Esophagus squamous epithelium (tissue), 5 donors: Measurements from ENCODE around the gene CHAF1A. TPM values are rescaled to one million over a fixed set of nuclear protein-coding genes. Genes with fewer than 3 reads are reported as not detected.

Experiments
- DNase-seq: peaks from one replicate; lab custom pipeline; 2025; lab: John Stamatoyannopoulos, UW
- H3K27ac ChIP-seq, 4 donors: fragments of 200-600 bp; sonication (generic); one replicate each; pipeline ENCODE4 v1.5.1; 2016 to 2019; ENCODE audit warnings: mild to moderate bottlenecking in 1 of 4
- H3K27me3 ChIP-seq, 4 donors: fragments of 200-600 bp; sonication (generic); 1 replicate in 3 of 4; 2 replicates in 1 of 4; pipeline versions ENCODE4 v1.5.1 to v1.6.0; 2017 to 2021; ENCODE audit warnings: antibody characterized with exemption in 1 of 4
- H3K36me3 ChIP-seq, 3 donors: fragments of 200-600 bp; sonication (generic); one replicate each; pipeline ENCODE4 v1.5.1; 2016 to 2019
- H3K4me1 ChIP-seq, 3 donors: fragments of 200-600 bp; sonication (generic); one replicate each; pipeline ENCODE4 v1.5.1; 2017 to 2019
- H3K4me3 ChIP-seq, 4 donors: fragments of 200-600 bp; sonication (generic); 1 replicate in 3 of 4; 2 replicates in 1 of 4; pipeline ENCODE4 v1.5.1; 2016 to 2019; ENCODE audit warnings: mild to moderate bottlenecking in 2 of 4, moderate library complexity in 1 of 4
- H3K9me3 ChIP-seq, 3 donors: fragments of 200-600 bp; sonication (generic); one replicate each; pipeline ENCODE4 v1.5.1; 2016 to 2019
- POLR2A ChIP-seq, 4 donors: fragments of 450-650 bp; IDR thresholded peaks; one replicate each; pipeline ENCODE4 v1.6.1; 2017; ENCODE audit warnings: antibody characterized with exemption in 4 of 4, mild to moderate bottlenecking in 4 of 4, moderate library complexity in 3 of 4
- WGBS, 2 donors: methylation state at CpG; one replicate each; pipeline ENCODE4 v1.1.5; 2018; 5-methylcytosine and 5-hydroxymethylcytosine counted together
- intact Hi-C: fragments of 100-400 bp; cut with DNase I; formaldehyde crosslinking; loops from one replicate; pipeline ENCODE4 v1.15.0; 2022
- total RNA-seq, 4 donors: library from RNA; depleted of rRNA; stranded (reverse); fragments of >200 nt; gene quantifications; one replicate each; pipeline ENCODE4 v1.1.0, GENCODE V29; 2016
- TF ChIP-seq, protein P1 (sequence below), 6 experiments: fragments of 450-650 bp in 4 of 6; fragments of 200-600 bp in 2 of 6; sonication (generic) in 2 of 6; IDR thresholded peaks; one replicate each; pipeline ENCODE4 v1.5.1; 2016 to 2019; ENCODE audit warnings: antibody characterized with exemption in 6 of 6, mild to moderate bottlenecking in 4 of 6, moderate library complexity in 4 of 6
- donor health status: DM: yes; HTN: yes; CAD: no.

CHAF1A gene
- total RNA-seq, 4 donors from 2014 or later, result 7.6 to 20.9 (median 11.9) TPM

DNA sequence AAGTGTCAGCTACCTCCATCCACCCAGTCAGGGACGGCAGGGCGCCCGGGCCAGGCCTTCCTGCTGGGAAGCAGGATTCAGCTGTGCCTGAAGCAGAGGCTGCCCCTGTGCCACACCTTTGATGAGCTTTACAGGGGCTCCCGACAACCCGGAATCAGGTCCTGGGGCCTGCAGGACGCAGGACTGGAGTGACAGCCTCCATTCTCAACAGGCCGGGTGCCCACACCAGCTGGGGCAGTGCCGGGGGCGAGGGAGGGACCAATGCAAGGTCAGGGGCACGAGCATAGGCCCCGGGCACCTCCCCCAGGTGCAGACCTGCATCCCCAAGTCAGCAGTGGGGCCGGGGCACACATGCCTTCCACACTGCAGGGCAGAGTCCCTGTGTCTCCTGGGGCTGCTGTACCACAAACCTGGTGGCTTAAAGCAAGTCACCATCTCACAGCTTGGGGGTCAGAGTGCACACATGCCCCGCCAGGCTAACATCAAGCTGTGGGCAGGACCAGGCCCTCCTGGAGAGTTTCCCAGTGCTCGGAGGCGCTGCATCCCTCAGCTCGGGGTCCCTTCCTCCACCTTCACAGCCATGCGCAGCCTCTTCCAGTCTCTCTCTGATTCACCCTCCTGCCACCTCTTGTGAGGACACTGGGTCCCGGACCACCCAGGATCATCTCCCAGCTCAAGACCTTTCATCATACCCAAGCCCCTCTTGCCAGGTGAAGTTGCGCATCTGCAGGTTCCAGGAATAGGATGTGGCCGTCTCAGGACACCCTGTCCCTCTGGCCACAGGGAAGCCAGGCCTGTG lies 41.7 kb downstream of the CHAF1A start:
- Histone ChIP-seq H3K27ac (no peak overlapping the region), H3K36me3 (peaks cover 45 to 59% (median 45%) of the 10 kb centered on the region in 3 donors), H3K27me3 (no peaks in the 10 kb centered on the region), H3K4me3 (no peak overlapping the region), H3K9me3 (no peaks in the 10 kb centered on the region), H3K4me1 (peaks cover 9 to 21% (median 11%) of the 10 kb centered on the region in 3 donors)
- intact Hi-C loops, result no loop called here
- WGBS, 2 donors, result 77% methylated on average over 7 of the region's 20 CpGs; no CpG with 5 or more reads in 1 of the 2 donors
- TF ChIP-seq, protein P1, sequence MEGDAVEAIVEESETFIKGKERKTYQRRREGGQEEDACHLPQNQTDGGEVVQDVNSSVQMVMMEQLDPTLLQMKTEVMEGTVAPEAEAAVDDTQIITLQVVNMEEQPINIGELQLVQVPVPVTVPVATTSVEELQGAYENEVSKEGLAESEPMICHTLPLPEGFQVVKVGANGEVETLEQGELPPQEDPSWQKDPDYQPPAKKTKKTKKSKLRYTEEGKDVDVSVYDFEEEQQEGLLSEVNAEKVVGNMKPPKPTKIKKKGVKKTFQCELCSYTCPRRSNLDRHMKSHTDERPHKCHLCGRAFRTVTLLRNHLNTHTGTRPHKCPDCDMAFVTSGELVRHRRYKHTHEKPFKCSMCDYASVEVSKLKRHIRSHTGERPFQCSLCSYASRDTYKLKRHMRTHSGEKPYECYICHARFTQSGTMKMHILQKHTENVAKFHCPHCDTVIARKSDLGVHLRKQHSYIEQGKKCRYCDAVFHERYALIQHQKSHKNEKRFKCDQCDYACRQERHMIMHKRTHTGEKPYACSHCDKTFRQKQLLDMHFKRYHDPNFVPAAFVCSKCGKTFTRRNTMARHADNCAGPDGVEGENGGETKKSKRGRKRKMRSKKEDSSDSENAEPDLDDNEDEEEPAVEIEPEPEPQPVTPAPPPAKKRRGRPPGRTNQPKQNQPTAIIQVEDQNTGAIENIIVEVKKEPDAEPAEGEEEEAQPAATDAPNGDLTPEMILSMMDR (IDR thresholded peaks at IDR 0.05), result no peak
- TF ChIP-seq POLR2A (IDR thresholded peaks at IDR 0.05), result no peak
- DNase-seq, result no peak

DNA sequence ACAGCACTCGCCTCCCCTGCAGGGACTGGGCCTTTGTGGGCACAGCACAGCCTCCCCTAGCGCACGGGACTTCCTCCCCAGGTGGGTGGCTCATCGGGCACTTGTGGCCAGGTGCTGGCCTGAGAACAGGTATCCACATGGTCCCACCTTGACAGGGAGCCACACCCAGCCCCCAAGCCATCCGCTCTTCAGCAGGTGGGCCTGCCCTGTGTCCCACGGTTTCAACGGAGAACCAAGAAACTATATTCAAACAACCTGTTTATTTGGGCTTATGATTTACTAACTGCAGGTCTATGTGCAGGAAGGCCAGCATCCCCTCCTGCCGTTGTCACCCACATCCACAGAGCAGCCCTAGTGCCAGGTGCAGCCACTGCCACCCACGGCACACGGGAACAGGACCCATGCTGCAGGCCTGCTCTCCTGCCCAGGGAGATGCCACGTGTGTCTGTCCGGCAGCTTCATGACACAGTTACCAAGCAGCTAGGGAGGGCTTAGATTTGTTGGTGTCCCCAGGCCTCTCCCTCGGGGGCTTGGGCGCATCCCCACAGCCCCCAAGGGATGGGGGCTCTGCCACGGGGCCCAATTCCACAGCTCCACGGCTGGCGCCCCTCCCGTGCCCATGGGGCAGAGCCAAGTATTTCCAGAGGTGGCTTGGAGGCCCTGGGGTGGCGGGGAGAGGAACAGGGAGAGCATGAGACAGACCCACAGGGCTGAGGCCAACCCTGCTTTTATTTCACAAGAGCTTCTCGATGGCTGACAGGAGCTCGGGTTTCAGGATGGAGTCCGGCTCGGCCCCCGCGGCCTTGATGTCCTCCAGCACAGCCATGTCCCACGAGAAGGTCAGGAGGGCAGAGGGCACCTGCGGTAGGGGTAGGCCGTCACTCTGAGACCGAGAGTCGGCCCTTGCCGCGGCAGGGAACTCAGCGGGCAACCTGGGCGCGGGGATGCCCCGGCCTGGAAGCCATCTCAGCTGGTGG lies 42.6 kb downstream of the CHAF1A start:
- no peak overlapping the region for H3K4me3 ChIP-seq
- peaks cover 10 to 29% (median 17%) of the 10 kb centered on the region in 3 donors for H3K4me1 ChIP-seq
- H3K9me3 ChIP-seq, result no peaks in the 10 kb centered on the region

DNA sequence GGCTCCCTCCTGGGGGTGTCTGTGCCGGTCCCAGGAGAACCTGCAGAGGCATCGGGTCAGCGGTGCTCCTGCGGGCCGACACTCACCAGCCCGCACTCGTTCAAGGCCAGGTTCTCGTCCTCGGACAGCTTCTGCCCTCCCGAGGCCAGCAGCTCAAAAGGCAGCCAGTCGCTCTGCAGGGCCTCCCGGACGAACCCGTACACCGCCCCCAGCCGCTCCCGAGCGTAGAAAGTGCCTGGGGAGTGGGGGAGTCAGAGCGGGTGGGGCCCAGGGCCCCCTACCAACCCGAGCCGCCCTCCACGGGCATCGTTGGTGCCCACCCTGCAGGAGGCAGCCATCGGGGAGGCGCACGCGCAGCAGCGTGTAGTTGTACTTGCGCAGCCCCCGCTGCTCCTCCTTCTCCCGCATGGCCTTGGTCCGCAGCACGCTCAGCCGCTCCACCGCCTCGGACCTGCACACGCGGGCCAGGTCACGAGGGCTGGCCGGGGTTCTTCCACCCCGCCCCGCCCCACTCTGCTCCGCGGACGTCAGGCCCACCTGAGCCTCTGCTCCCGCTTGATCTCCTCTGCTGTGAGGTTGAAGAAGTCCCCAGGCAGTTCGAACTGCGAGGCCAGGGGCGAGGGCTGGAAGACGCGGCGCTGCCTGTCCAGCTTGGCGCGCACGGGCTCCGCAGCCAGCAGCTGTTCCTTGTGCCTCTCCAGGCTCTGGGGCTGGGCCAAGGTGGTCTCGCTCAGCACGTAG lies 43.7 kb downstream of the CHAF1A start:
- no peak overlapping the region for H3K4me3 ChIP-seq
- intact Hi-C loops, result no loop called here
- no peak for DNase-seq
- H3K9me3 ChIP-seq, result no peaks in the 10 kb centered on the region
- no peak for TF ChIP-seq POLR2A (IDR thresholded peaks at IDR 0.05)
- TF ChIP-seq, protein P1 (IDR thresholded peaks at IDR 0.05), result no peak
- no peak overlapping the region for H3K27ac ChIP-seq
- no peaks in the 10 kb centered on the region for H3K27me3 ChIP-seq
- WGBS, 2 donors, result 87 to 100% methylated on average over 3 to 18 of the region's 58 CpGs
- peaks cover 10 to 30% (median 17%) of the 10 kb centered on the region in 3 donors for H3K4me1 ChIP-seq
- peaks cover 52 to 79% (median 53%) of the 10 kb centered on the region in 3 donors for H3K36me3 ChIP-seq

More for the DNA sequence above, 42.6 kb downstream of the CHAF1A start:
- intact Hi-C loops, result no loop called here
- Histone ChIP-seq H3K27me3 (no peaks in the 10 kb centered on the region), H3K27ac (no peak overlapping the region), H3K36me3 (peaks cover 45 to 68% (median 51%) of the 10 kb centered on the region in 3 donors)
- TF ChIP-seq POLR2A (IDR thresholded peaks at IDR 0.05), result no peak
- TF ChIP-seq, protein P1 (IDR thresholded peaks at IDR 0.05), result no peak
- no peak for DNase-seq
- WGBS, 2 donors, result 71 to 88% methylated on average over 4 to 12 of the region's 36 CpGs

DNA sequence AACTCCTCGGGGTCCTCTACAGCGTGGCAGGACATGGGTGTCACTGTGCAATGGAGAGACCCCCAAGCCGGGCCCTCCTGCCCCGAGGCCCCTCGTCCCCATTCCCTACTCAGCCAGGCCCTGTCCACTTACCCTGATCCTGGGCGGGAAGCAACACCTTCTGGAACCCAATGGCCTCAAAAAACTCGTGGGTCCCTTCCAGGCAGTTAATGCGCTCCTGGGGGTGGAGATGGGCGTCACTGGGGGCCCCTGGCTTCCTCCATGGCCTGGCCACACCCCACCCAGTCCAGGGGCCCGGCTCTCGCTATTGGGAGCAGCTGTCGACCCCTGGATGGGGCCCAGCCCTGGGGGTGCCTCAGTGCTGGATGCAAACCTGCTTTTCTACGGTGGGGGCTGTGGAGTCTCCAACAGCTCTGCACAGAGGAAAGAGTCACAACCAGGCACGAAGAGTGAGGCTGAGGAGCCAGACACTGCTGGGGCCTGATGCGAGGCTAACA lies 44.3 kb downstream of the CHAF1A start:
- WGBS, 2 donors, result 73 to 75% methylated on average over 3 to 5 of the region's 15 CpGs
- no peaks in the 10 kb centered on the region for H3K9me3 ChIP-seq
- H3K27ac ChIP-seq, result no peak overlapping the region
- H3K4me3 ChIP-seq, result no peak overlapping the region
- TF ChIP-seq, protein P1 (IDR thresholded peaks at IDR 0.05), result no peak
- no peak for TF ChIP-seq POLR2A (IDR thresholded peaks at IDR 0.05)
- peaks cover 56 to 85% (median 58%) of the 10 kb centered on the region in 3 donors for H3K36me3 ChIP-seq
- H3K4me1 ChIP-seq, result peaks cover 10 to 30% (median 17%) of the 10 kb centered on the region in 3 donors
- intact Hi-C loops, result no loop called here
- no peak for DNase-seq
- no peaks in the 10 kb centered on the region for H3K27me3 ChIP-seq
